ENCODE data around the gene GAB1. TPM values are rescaled to one million over a fixed set of nuclear protein-coding genes. Genes with fewer than 3 reads are reported as not detected.
"Not testable (repeated sequence)": the region's sequence is repeated elsewhere in the genome, so short reads cannot be mapped to it uniquely, and the experiment has no call there.

GAB1 gene
- total RNA-seq, 1 experiment from 2014 or later: 6.9 TPM

DNA sequence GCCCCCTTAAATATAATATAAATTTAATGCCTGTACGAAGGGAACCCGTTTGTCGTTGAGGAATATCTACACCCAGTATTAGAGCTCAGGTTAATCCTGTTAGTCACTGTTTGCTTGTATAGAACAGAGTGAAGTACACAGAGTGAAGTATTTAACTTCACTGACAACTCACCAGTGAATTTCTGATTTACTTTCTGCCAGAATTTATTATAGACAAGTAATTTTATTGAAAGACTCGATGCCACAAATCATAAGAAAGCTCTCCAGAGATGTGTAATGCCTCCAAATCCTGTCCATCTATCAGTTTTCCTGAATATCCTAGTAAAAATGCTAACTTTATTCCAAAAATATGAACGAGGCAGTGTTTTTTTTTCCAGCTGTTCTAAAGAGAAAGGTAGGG, 1.6 kb downstream of the GAB1 start:
- DNase-seq (ENCODE audit: low read depth): no peak

- DNase-seq (ENCODE audit: low read depth): no peak
Observed at GRCh38 chr4:143339497-143339896, 2.8 kb downstream of the GAB1 start.

- DNase-seq (ENCODE audit: low read depth): no peak
Observed at GRCh38 chr4:143341186-143341755, 4.6 kb downstream of the GAB1 start.

DNA sequence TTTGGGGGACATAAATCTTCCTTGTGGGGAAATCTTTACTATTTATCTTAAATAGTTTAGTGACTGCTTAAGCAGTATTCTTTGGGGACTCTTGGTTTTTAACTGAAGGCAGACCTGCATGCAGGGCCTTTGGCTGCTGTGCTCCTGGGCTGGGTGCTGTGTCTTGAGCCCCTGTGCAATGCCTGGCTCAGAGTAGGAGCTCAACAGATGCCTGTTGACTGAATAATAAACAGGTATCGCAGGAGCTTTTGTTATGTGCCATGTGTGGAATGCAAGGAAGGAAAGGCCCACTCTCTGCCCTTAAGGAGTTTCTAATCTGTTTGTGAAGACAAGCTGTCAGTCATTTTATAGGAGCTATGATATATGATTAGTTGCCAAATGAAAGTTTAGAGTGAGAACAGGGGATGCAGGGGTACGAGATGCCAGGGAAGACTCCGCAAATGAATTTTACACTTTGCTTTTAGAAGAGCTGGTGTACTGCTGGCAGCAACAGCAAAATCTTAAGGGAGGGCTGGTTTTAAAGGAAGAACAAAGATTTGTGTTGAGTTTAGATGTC, 6.7 kb downstream of the GAB1 start:
- no peak for DNase-seq (ENCODE audit: low read depth)

DNA sequence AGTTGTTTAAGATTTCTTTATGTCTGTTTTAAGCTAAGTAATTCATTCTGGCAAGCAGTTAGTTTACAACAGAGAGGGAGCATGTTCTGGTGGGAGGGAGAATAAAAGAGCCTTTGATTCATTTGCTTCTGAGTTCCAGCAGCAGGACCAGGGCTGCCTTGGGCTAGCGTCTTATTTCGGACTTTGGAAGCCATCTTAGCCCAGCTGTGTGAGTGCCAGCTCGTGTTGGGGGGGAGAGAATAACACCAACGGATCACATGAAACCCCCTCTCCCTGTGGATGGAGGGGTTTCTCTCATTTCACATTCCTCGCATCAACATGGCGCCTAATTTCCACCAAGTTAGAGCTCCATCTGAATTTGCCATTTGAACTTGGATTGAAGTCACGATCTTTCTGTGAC, 7.4 kb downstream of the GAB1 start:
- DNase-seq (ENCODE audit: low read depth): no peak

DNA sequence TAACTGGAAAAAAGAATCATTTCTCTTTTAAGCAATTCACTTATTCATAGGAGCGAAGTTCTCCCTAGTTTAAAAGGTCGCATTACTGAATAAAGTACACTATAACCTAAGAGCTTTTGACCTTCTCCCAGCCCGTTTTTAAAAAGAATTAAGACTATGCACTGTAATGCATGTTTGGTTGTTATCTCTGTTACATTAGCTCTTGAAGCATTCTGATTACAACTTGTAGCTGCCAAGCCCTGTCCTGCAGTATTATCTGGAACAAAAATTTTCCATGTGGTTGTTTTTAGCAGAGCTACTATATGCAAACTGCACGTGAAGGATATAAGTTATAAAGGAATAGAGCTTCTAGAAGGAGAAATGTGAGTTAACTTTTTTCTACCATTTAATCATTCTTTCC, 8.1 kb downstream of the GAB1 start:
- no peak for DNase-seq (ENCODE audit: low read depth)

DNA sequence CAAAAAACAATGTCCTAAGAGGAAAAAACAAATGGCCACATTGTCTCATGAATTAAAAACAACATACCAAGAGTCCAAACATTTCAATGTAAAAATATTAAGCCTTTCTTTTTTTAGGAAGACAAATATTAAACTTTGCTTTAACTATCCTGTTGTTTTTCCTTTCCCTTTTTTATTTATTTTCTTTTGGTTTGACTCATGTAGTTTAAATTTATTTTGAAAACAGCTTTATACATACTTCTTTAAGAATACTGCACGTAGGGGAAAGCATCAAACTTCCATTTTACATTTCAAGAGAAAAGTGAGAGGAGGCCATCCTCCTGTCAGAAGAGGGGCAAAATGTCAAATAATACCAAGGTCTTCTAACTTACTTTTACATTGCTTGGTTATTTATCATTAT, 8.7 kb downstream of the GAB1 start:
- DNase-seq (ENCODE audit: low read depth): no peak

GRCh38 chr4:143346206-143346605, 9.5 kb downstream of the GAB1 start:
- DNase-seq (ENCODE audit: low read depth): no peak

GRCh38 chr4:143347484-143348111, 10.9 kb downstream of the GAB1 start:
- DNase-seq (ENCODE audit: low read depth): no peak

DNA sequence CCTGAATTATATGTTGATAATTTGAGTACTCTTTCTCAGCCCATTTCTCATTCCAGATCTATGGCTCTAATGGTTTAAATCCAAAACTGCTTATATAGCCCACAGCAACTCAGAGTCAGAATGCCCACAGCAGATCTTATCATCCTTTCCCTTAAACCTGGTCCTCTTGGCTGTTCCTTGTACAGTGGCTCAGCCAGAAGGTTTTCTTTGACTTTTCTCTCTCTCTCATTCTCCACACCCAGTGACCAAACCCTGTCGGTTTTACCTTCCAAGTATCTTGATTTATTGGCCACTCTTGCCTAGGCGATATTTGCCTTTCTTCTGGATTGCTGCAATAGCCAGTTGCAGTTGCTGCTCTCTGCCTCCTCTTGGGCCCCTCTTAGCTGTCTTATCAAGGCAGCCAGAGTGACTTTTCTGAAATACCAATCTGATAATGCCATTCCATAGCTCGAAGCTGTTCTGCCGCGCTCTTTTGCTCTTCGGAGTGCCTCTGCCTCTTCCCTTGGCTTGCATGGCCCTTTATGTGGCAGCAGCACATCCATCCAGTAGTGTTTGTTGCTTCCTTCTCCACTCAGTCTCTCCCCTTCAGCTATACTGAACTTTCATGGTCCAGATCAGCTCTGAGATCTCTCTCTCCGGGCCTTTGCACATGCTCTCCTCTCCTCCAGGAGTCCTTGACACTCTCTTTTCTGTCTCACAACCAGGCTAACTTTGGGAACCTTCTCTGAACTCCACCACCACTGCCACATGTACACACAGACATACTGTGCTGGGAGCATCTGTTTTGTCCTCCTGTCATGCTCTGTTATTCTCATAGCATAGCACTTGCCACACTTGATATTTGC, 11.8 kb downstream of the GAB1 start:
- no peak for DNase-seq (ENCODE audit: low read depth)

- DNase-seq (ENCODE audit: low read depth): not testable (repeated sequence)
Observed at GRCh38 chr4:143349858-143350527, 13.3 kb downstream of the GAB1 start.

DNA sequence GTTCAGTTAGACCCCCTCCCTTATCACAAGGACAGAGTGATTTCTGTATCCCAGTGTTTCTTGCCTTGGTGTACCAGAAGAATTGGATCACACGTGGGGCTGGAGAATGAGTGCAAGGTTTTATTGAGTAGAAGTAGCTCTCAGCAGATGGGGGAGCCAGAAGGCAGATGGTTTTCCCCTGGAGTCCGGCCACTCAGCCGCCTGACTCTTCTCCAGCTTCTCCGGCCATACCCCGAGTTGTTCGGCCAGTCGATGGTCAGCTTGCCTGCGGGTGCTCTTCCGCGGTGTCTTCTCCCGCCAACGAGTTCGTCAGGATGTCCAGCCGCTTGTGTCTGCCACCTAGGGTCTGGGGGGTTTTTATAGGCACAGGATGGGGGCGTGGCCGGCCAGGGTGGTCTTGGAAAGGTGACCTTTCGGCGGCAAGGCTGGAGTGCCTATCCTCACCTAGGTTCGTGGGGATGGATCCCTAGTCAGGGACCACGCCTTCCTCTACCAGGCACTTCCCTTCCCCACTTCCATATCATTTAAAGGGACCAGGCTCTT, 14.5 kb downstream of the GAB1 start:
- DNase-seq (ENCODE audit: low read depth): no peak

DNA sequence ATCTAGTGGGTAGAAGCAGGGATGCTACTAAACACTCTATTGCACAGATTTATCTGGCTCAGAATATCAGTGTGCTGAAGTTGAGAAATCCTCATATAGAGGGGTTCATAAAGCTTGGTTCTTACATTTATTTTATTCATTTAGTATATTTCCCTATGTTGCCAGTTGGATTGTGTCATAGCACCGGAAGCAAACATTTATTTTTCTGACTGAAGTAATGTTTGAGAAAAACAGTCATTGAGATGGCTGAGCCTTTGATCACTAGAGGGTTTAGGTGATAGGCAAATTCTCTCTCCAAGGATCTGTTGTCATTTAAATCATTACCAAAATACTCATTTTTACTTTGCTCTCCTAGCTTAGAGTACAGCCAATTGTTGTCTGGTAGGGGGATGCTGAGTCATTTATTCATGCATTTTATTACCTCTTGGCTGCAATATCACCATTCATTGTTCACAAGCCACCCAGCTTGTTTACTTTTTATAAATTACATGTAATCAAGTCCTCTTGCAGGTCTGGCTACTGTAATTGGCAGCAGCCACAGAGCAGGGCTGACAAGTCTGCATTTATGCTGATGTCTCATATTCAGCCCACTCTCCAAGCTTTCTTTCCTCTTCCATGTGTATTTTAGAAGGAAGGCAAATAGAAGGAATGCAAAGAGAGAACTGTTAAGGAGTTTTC, 15.2 kb downstream of the GAB1 start:
- DNase-seq (ENCODE audit: low read depth): peak; percentile 61

- DNase-seq (ENCODE audit: low read depth): no peak
Observed at GRCh38 chr4:143352720-143353119, 16.0 kb downstream of the GAB1 start.

DNA sequence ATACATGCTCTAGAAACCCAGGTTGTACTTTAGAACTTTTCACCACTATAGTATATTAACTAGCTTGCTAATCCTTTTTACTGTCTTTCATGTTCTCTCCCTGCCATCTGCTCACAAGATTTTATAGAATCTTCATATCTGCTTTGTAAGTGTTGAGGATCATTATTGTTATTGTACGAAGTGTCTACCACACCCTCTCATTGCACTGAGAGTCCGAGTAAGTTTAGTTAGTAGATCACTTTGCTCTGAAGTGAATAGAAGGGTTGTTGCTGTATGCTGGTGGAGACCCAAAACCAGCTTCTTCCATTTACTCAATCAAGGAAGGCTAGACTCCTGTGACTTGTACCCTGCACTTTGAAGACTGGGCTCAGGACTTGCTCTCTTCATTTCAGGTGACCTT, 17.1 kb downstream of the GAB1 start:
- DNase-seq (ENCODE audit: low read depth): no peak

GRCh38 chr4:143354990-143355389, 18.3 kb downstream of the GAB1 start:
- DNase-seq (ENCODE audit: low read depth): no peak

GRCh38 chr4:143355540-143356217, 19.0 kb downstream of the GAB1 start:
- peak; percentile 21 for DNase-seq (ENCODE audit: low read depth)

- DNase-seq (ENCODE audit: low read depth): no peak
Observed at GRCh38 chr4:143356493-143356892, 19.8 kb downstream of the GAB1 start.

- DNase-seq (ENCODE audit: low read depth): no peak
Observed at GRCh38 chr4:143357161-143357845, 20.6 kb downstream of the GAB1 start.

DNA sequence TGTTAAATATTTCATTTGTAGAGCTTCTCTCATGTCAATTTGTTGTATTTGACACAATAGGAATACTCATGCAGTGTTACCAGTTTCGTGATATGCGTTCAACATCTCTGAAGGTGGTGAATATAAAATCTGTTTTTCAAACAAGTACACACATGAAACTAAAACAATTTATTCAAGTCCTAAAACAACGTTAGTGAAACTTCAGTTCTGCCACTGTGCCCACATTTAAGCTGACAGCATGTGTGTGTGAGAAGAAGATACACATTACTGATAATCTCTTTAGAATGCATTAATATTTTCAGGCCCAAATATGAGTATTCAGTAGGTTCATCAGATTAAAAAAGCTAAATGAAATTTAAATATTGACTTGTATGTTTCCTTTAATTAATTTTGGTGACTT, 21.7 kb downstream of the GAB1 start:
- DNase-seq (ENCODE audit: low read depth): no peak

Measured in M059J (cell line).